WTC11 (cell line): ENCODE results near the gene ANKRD23. TPM values are rescaled to one million over a fixed set of nuclear protein-coding genes. Genes with fewer than 3 reads are reported as not detected.

ENCODE experiments used
- ATAC-seq: fragments of 200-7000 bp; cut with Tn5 transposase; 2 replicates; pipeline ENCODE4 v1.10.0; 2021; ENCODE audit warnings: mild to moderate bottlenecking, moderate library complexity
- CTCF ChIA-PET: fragments of 300-600 bp; sonication (Branson Sonifier 250); formaldehyde crosslinking; loops from one replicate; lab custom pipeline; 2021; ENCODE audit warnings: antibody characterized with exemption; lab: Charles Lee
- POLR2A ChIA-PET: fragments of 350-600 bp; sonication (Branson Sonifier 250); formaldehyde crosslinking; loops from one replicate; lab custom pipeline; 2021; ENCODE audit warnings: antibody characterized with exemption; lab: Charles Lee
- DNase-seq: peaks from one replicate; pipeline ENCODE4 v3.0.0; 2021; ENCODE audit warnings: low spot score
- H3K27ac Mint-ChIP-seq: 2 replicates; pipeline ENCODE4 v1.8.0; 2021; ENCODE audit warnings: mixed read lengths
- H3K27me3 Mint-ChIP-seq: 2 replicates; pipeline ENCODE4 v1.8.0; 2021; ENCODE audit warnings: low read depth, mild to moderate bottlenecking, moderate library complexity, mixed read lengths
- H3K36me3 Mint-ChIP-seq: 2 replicates; pipeline ENCODE4 v1.8.0; 2021; ENCODE audit warnings: mixed read lengths
- H3K4me1 Mint-ChIP-seq: 2 replicates; pipeline ENCODE4 v1.8.0; 2022; ENCODE audit warnings: mixed read lengths
- H3K4me3 Mint-ChIP-seq: 2 replicates; pipeline ENCODE4 v1.8.0; 2021; ENCODE audit warnings: mild to moderate bottlenecking, moderate library complexity, mixed read lengths
- H3K9me3 Mint-ChIP-seq: 2 replicates; pipeline ENCODE4 v1.8.0; 2021; ENCODE audit warnings: mixed read lengths
- CBFB ChIP-seq: sonication (generic); formaldehyde crosslinking; IDR thresholded peaks from 2 replicates; pipeline ENCODE4 v1.8.1; 2022; ENCODE audit warnings: mild to moderate bottlenecking, low read depth, missing genetic modification reagents
- CREM ChIP-seq: sonication (generic); formaldehyde crosslinking; IDR thresholded peaks from 2 replicates; pipeline ENCODE4 v1.8.1; 2022; ENCODE audit warnings: mild to moderate bottlenecking, missing genetic modification reagents, moderate library complexity
- ELF4 ChIP-seq: sonication (generic); formaldehyde crosslinking; IDR thresholded peaks from 2 replicates; pipeline ENCODE4 v1.8.1; 2022; ENCODE audit warnings: low read depth, mild to moderate bottlenecking, moderate library complexity, missing genetic modification reagents
- ESRRA ChIP-seq: sonication (generic); formaldehyde crosslinking; IDR thresholded peaks from 2 replicates; pipeline ENCODE4 v1.8.1; 2022; ENCODE audit warnings: mild to moderate bottlenecking, missing genetic modification reagents, borderline replicate concordance
- FOXJ3 ChIP-seq: sonication (generic); formaldehyde crosslinking; IDR thresholded peaks from 2 replicates; pipeline ENCODE4 v1.9.0; 2021; ENCODE audit warnings: missing genetic modification reagents, mild to moderate bottlenecking, borderline replicate concordance
- FOXK1 ChIP-seq: sonication (generic); formaldehyde crosslinking; IDR thresholded peaks from 2 replicates; pipeline ENCODE4 v1.8.0; 2022; ENCODE audit warnings: mild to moderate bottlenecking, moderate library complexity, missing genetic modification reagents
- FOXP1 ChIP-seq: sonication (generic); formaldehyde crosslinking; IDR thresholded peaks from 2 replicates; pipeline ENCODE4 v1.8.0; 2022; ENCODE audit warnings: missing genetic modification reagents, mild to moderate bottlenecking, moderate library complexity, borderline replicate concordance
- HMGA2 ChIP-seq: fragments of 250-450 bp; sonication (Bioruptor Pico); IDR thresholded peaks from 2 replicates; pipeline ENCODE4 v1.4.0; 2021; ENCODE audit warnings: mild to moderate bottlenecking, moderate library complexity
- NR1H2 ChIP-seq: sonication (generic); formaldehyde crosslinking; IDR thresholded peaks from 2 replicates; pipeline ENCODE4 v1.9.0; 2021; ENCODE audit warnings: mild to moderate bottlenecking, moderate library complexity, missing genetic modification reagents
- OVOL2 ChIP-seq: fragments of 250-450 bp; sonication (Bioruptor Pico); IDR thresholded peaks from 2 replicates; pipeline ENCODE4 v1.9.0; 2021; ENCODE audit warnings: mild to moderate bottlenecking, borderline replicate concordance
- TCF7 ChIP-seq: sonication (generic); formaldehyde crosslinking; IDR thresholded peaks from 2 replicates; pipeline ENCODE4 v1.8.0; 2022; ENCODE audit warnings: mild to moderate bottlenecking, low read depth, missing genetic modification reagents, moderate library complexity
- TEAD4 ChIP-seq: sonication (generic); formaldehyde crosslinking; IDR thresholded peaks from 2 replicates; pipeline ENCODE4 v1.8.0; 2022; ENCODE audit warnings: mild to moderate bottlenecking, missing genetic modification reagents
- ZBTB21 ChIP-seq: sonication (generic); formaldehyde crosslinking; IDR thresholded peaks from 2 replicates; pipeline ENCODE4 v1.8.1; 2023; ENCODE audit warnings: mild to moderate bottlenecking, missing genetic modification reagents, borderline replicate concordance
- ZNF317 ChIP-seq: sonication (generic); formaldehyde crosslinking; IDR thresholded peaks from 2 replicates; pipeline ENCODE4 v1.8.1; 2023; ENCODE audit warnings: low read depth, mild to moderate bottlenecking, moderate library complexity, missing genetic modification reagents, borderline replicate concordance
- ZNF423 ChIP-seq: fragments of 250-450 bp; sonication (Bioruptor Pico); IDR thresholded peaks from 2 replicates; pipeline ENCODE4 v2.1.2; 2022; ENCODE audit warnings: mild to moderate bottlenecking, moderate library complexity
- total RNA-seq: library from RNA; stranded (reverse); gene quantifications from 3 replicates; pipeline ENCODE4 v1.2.3, GENCODE V29; 2021
- TF ChIP-seq, protein P1 (sequence below): sonication (generic); formaldehyde crosslinking; IDR thresholded peaks from 2 replicates; pipeline ENCODE4 v1.8.0; 2022; ENCODE audit warnings: missing genetic modification reagents
- TF ChIP-seq, protein P2 (sequence below): sonication (generic); formaldehyde crosslinking; IDR thresholded peaks from 2 replicates; pipeline ENCODE4 v1.8.0; 2022; ENCODE audit warnings: mild to moderate bottlenecking, missing genetic modification reagents
- TF ChIP-seq, protein P3 (sequence below): fragments of 250-450 bp; sonication (Bioruptor Pico); IDR thresholded peaks from 2 replicates; pipeline ENCODE4 v1.9.0; 2021; ENCODE audit warnings: mild to moderate bottlenecking
- TF ChIP-seq, protein P4 (sequence below): sonication (generic); formaldehyde crosslinking; IDR thresholded peaks from 2 replicates; pipeline ENCODE4 v1.8.0; 2023; ENCODE audit warnings: missing genetic modification reagents

Gene ANKRD23
- total RNA-seq, 1 experiment from 2014 or later: 3.2 TPM

DNA sequence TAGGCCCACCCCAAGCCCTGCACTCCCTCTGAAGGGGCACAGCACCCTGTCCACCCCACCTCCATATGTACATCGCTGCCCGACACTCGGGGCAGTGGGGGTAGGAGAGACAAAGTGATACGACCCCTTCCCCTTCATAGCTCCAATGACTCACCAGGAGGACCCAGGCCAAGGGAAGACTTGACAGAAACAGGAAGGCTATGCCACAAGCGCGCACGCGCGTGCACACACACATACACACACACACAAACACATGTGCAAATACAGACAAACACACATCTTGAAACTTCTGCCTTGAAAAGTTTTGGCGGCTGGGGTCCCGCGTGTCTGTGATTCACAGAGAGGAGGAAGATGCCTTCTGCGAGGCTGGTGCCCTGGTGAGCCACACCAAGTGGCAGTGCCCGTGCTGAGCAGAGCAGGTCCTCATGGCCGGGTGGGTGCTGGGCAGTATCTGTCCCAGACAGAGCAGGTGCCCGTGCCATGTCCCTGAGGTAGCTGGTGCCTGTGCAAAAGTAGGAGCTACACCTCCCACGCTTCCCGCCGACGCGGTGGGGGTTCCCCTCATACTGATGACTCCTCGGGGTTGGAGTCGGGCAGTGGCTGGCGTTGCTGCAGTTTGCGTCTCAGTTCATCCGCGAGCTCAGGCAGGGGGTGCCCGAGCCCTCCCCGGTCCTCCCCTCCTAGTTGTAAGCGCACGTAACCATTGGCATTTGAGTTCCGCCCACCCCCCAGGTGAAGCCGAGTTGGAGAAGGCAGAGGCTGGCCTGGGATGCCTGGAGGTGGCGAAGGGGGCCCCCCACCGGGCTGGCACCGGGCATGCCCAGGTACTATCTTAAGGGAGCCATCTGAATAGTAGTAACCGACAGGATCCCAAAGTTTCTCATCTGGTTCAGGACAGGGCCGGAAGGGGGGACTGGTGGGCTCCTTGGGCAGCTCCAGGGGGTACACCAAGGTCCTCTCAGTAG, 16.5 kb upstream of the ANKRD23 start:
- ChIA-PET CTCF (interaction anchor here (0.8 to 5.6 kb wide), 3 partner anchors 8 to 93 kb away, joined by 3 to 252 read pairs (median 25); no protein-coding TSS in a partner anchor), POLR2A (interaction anchor here (1.0 kb wide), 1 partner anchor 8 kb away, joined by 3 read pairs; no protein-coding TSS in a partner anchor)
- H3K9me3 Mint-ChIP-seq: no peaks in the 10 kb centered on the region
- peaks cover 31% of the 10 kb centered on the region for H3K36me3 Mint-ChIP-seq
- no peak for DNase-seq
- peak overlapping the region; percentile 93 for H3K27ac Mint-ChIP-seq
- no peak for TF ChIP-seq TEAD4
- TF ChIP-seq, protein P1, sequence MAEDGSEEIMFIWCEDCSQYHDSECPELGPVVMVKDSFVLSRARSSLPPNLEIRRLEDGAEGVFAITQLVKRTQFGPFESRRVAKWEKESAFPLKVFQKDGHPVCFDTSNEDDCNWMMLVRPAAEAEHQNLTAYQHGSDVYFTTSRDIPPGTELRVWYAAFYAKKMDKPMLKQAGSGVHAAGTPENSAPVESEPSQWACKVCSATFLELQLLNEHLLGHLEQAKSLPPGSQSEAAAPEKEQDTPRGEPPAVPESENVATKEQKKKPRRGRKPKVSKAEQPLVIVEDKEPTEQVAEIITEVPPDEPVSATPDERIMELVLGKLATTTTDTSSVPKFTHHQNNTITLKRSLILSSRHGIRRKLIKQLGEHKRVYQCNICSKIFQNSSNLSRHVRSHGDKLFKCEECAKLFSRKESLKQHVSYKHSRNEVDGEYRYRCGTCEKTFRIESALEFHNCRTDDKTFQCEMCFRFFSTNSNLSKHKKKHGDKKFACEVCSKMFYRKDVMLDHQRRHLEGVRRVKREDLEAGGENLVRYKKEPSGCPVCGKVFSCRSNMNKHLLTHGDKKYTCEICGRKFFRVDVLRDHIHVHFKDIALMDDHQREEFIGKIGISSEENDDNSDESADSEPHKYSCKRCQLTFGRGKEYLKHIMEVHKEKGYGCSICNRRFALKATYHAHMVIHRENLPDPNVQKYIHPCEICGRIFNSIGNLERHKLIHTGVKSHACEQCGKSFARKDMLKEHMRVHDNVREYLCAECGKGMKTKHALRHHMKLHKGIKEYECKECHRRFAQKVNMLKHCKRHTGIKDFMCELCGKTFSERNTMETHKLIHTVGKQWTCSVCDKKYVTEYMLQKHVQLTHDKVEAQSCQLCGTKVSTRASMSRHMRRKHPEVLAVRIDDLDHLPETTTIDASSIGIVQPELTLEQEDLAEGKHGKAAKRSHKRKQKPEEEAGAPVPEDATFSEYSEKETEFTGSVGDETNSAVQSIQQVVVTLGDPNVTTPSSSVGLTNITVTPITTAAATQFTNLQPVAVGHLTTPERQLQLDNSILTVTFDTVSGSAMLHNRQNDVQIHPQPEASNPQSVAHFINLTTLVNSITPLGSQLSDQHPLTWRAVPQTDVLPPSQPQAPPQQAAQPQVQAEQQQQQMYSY: no peak
- TF ChIP-seq OVOL2 (CRISPR knock-in tag): no peak
- TF ChIP-seq ELF4 (CRISPR knock-in tag): no peak
- TF ChIP-seq CREM (CRISPR knock-in tag): no peak
- TF ChIP-seq, protein P2, sequence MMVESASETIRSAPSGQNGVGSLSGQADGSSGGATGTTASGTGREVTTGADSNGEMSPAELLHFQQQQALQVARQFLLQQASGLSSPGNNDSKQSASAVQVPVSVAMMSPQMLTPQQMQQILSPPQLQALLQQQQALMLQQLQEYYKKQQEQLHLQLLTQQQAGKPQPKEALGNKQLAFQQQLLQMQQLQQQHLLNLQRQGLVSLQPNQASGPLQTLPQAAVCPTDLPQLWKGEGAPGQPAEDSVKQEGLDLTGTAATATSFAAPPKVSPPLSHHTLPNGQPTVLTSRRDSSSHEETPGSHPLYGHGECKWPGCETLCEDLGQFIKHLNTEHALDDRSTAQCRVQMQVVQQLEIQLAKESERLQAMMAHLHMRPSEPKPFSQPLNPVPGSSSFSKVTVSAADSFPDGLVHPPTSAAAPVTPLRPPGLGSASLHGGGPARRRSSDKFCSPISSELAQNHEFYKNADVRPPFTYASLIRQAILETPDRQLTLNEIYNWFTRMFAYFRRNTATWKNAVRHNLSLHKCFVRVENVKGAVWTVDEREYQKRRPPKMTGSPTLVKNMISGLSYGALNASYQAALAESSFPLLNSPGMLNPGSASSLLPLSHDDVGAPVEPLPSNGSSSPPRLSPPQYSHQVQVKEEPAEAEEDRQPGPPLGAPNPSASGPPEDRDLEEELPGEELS (CRISPR knock-in tag): no peak
- TF ChIP-seq, protein P3, sequence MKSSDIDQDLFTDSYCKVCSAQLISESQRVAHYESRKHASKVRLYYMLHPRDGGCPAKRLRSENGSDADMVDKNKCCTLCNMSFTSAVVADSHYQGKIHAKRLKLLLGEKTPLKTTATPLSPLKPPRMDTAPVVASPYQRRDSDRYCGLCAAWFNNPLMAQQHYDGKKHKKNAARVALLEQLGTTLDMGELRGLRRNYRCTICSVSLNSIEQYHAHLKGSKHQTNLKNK (CRISPR knock-in tag): no peak
- TF ChIP-seq ZNF423: no peak
- TF ChIP-seq ZBTB21 (CRISPR knock-in tag): no peak
- no peak for TF ChIP-seq CBFB
- no peak for TF ChIP-seq ZNF317
- TF ChIP-seq, protein P4, sequence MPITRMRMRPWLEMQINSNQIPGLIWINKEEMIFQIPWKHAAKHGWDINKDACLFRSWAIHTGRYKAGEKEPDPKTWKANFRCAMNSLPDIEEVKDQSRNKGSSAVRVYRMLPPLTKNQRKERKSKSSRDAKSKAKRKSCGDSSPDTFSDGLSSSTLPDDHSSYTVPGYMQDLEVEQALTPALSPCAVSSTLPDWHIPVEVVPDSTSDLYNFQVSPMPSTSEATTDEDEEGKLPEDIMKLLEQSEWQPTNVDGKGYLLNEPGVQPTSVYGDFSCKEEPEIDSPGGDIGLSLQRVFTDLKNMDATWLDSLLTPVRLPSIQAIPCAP (CRISPR knock-in tag): no peak
- no peak for TF ChIP-seq FOXK1 (CRISPR knock-in tag)
- no peak for TF ChIP-seq FOXJ3
- no peak for TF ChIP-seq FOXP1 (CRISPR knock-in tag)
- no peak for TF ChIP-seq ESRRA (CRISPR knock-in tag)
- no peak for TF ChIP-seq TCF7 (CRISPR knock-in tag)
- no peak for TF ChIP-seq NR1H2 (CRISPR knock-in tag)
- TF ChIP-seq HMGA2: no peak
- no peak for ATAC-seq
- no peaks in the 10 kb centered on the region for H3K27me3 Mint-ChIP-seq
- H3K4me1 Mint-ChIP-seq: peaks cover 21% of the 10 kb centered on the region
- H3K4me3 Mint-ChIP-seq: no peak overlapping the region; the same call in 1 of the 2 replicates
